GM12878 (cell line): ENCODE results near the gene FSTL1. TPM values are rescaled to one million over a fixed set of nuclear protein-coding genes. Genes with fewer than 3 reads are reported as not detected.

ENCODE experiments used
- ATAC-seq: fragments of 200-7000 bp; cut with Tn5 transposase; 3 replicates; pipeline ENCODE4 v1.9.1; 2020; ENCODE audit warnings: mild to moderate bottlenecking, moderate library complexity
- BruUV-seq: library from RNA; stranded (reverse); fragments of 400-500 nt; replicated peaks from 2 replicates; lab custom pipeline; 2021; lab: Mats Ljungman, UMichigan
- CTCF ChIA-PET: fragments of 300-600 bp; sonication (Branson Sonifier 250); formaldehyde crosslinking; extraction: SDS; loops from one replicate; lab custom pipeline; 2021; ENCODE audit warnings: inconsistent platforms; lab: Yijun Ruan, JAX
- POLR2A ChIA-PET: fragments of 350-600 bp; formaldehyde crosslinking; extraction: SDS; loops from one replicate; lab custom pipeline; 2021; ENCODE audit warnings: inconsistent platforms; lab: Charles Lee
- RAD21 ChIA-PET: fragments of 300-600 bp; sonication (Branson Sonifier 250); formaldehyde crosslinking; loops from one replicate; lab custom pipeline; 2023; ENCODE audit warnings: antibody characterized with exemption; ENCODE audit not compliant: unreplicated experiment; lab: Charles Lee
- SMC1A ChIA-PET: fragments of 300-600 bp; sonication (Branson Sonifier 250); formaldehyde crosslinking; loops from one replicate; lab custom pipeline; 2023; ENCODE audit not compliant: unreplicated experiment, uncharacterized antibody; lab: Charles Lee
- DNase-seq: peaks from one replicate; pipeline ENCODE4 v3.0.0-alpha.2; 2011; ENCODE audit warnings: low read depth, low spot score
- FAIRE-seq: peaks from 3 replicates; lab custom pipeline; 2011; peaks lifted over from hg19 to GRCh38; lab: Jason Lieb, UNC
- H2AFZ ChIP-seq: 2 replicates; pipeline ENCODE4 v1.6.0; 2011; ENCODE audit warnings: low read depth, low read length, control low read depth; ENCODE audit not compliant: control insufficient read depth
- H3K27ac ChIP-seq: 2 replicates; pipeline ENCODE4 v1.5.1; 2011; ENCODE audit warnings: control low read depth; ENCODE audit not compliant: control insufficient read depth, insufficient read depth
- H3K27me3 ChIP-seq, 2 experiments: replicated peaks in 1 of 2; 2 replicates each; pipeline versions ENCODE4 v1.6.0 to v1.6.1; 2011; ENCODE audit warnings: low read length in 1 of 2; ENCODE audit not compliant: control insufficient read depth in 2 of 2, insufficient read depth in 2 of 2
- H3K36me3 ChIP-seq, 2 experiments: 2 replicates each; pipeline ENCODE4 v1.5.1; 2011; ENCODE audit warnings: low read length in 1 of 2; ENCODE audit not compliant: control insufficient read depth in 2 of 2, insufficient read depth in 2 of 2
- H3K4me1 ChIP-seq: 2 replicates; pipeline ENCODE4 v1.6.1; 2011; ENCODE audit warnings: mild to moderate bottlenecking, low read length, moderate library complexity, mixed read lengths; ENCODE audit not compliant: control insufficient read depth, insufficient read depth
- H3K4me2 ChIP-seq: 2 replicates; pipeline ENCODE4 v1.6.0; 2011; ENCODE audit warnings: control low read depth; ENCODE audit not compliant: control insufficient read depth, insufficient read depth
- H3K4me3 ChIP-seq: fragments of 200-600 bp; sonication (generic); 2 replicates; pipeline ENCODE4 v1.5.1; 2016
- H3K79me2 ChIP-seq: 2 replicates; pipeline ENCODE4 v1.6.0; 2011; ENCODE audit warnings: low read length; ENCODE audit not compliant: control insufficient read depth, insufficient read depth
- H3K9ac ChIP-seq: 2 replicates; pipeline ENCODE4 v1.8.0; 2011; ENCODE audit warnings: low read length, control low read depth, mixed read lengths; ENCODE audit not compliant: control insufficient read depth, insufficient read depth
- H3K9me3 ChIP-seq: replicated peaks from 3 replicates; pipeline ENCODE4 v1.5.1; 2011; ENCODE audit warnings: mild to moderate bottlenecking, low read length; ENCODE audit not compliant: control insufficient read depth, insufficient read depth
- H4K20me1 ChIP-seq: 2 replicates; pipeline ENCODE4 v1.6.0; 2011; ENCODE audit not compliant: control insufficient read depth, insufficient read depth
- CBX3 ChIP-seq: fragments of 200-600 bp; sonication (generic); IDR thresholded peaks from 2 replicates; pipeline ENCODE4 v1.6.1; 2016; ENCODE audit warnings: low read depth, borderline replicate concordance
- CEBPB ChIP-seq, 2 experiments: fragments of 150-350 bp in 1 of 2; IDR thresholded peaks; 2 replicates each; pipeline ENCODE4 v1.6.1; 2012 to 2014; ENCODE audit warnings: low read depth in 2 of 2, low read length in 2 of 2, borderline replicate concordance in 1 of 2, inconsistent platforms in 1 of 2
- FOXK2 ChIP-seq: fragments of 450-650 bp; IDR thresholded peaks from 2 replicates; pipeline ENCODE4 v1.6.1; 2017; ENCODE audit warnings: mild to moderate bottlenecking, moderate library complexity
- HDGF ChIP-seq: fragments of 450-650 bp; IDR thresholded peaks from 2 replicates; pipeline ENCODE4 v1.6.1; 2016; ENCODE audit warnings: antibody characterized with exemption
- LARP7 ChIP-seq: fragments of 450-650 bp; IDR thresholded peaks from 2 replicates; pipeline ENCODE4 v1.6.1; 2017; ENCODE audit warnings: mild to moderate bottlenecking
- NFXL1 ChIP-seq: fragments of 450-650 bp; IDR thresholded peaks from 2 replicates; pipeline ENCODE4 v1.6.1; 2017; ENCODE audit warnings: antibody characterized with exemption, mild to moderate bottlenecking, borderline replicate concordance
- RB1 ChIP-seq: fragments of 450-650 bp; formaldehyde crosslinking; IDR thresholded peaks from 2 replicates; pipeline ENCODE4 v1.6.1; 2017; ENCODE audit warnings: mild to moderate bottlenecking, borderline replicate concordance
- SMC3 ChIP-seq: IDR thresholded peaks from 2 replicates; pipeline ENCODE4 v1.6.1; 2011; ENCODE audit warnings: low read length, improper control_type of control experiment, borderline replicate concordance
- TAF1 ChIP-seq: IDR thresholded peaks from 2 replicates; pipeline ENCODE4 v1.6.1; 2011; ENCODE audit warnings: mild to moderate bottlenecking, low read depth, low read length, borderline replicate concordance
- TCF12 ChIP-seq: IDR thresholded peaks from 2 replicates; pipeline ENCODE4 v1.6.1; 2011; ENCODE audit warnings: low read depth, mild to moderate bottlenecking, low read length
- TCF3 ChIP-seq: IDR thresholded peaks from 2 replicates; pipeline ENCODE4 v1.6.1; 2012; ENCODE audit warnings: low read depth, mild to moderate bottlenecking, low read length, borderline replicate concordance; ENCODE audit not compliant: insufficient read depth
- ZZZ3 ChIP-seq: IDR thresholded peaks from 2 replicates; pipeline ENCODE4 v1.6.1; 2011; ENCODE audit warnings: low read depth; ENCODE audit not compliant: control insufficient read depth, insufficient read length
- WGBS: methylation state at CpG from one replicate; pipeline ENCODE4 v1.1.6; 2016; ENCODE audit warnings: low lambda C conversion rate; ENCODE audit not compliant: insufficient replicate concordance, insufficient coverage; ENCODE audit errors: missing lambda C conversion rate; 5-methylcytosine and 5-hydroxymethylcytosine counted together
- in situ Hi-C: fragments of 300-500 bp; cut with MboI; formaldehyde crosslinking; loops from 9 replicates; pipeline ENCODE4 v1.14.3; 2018; ENCODE audit warnings: mixed read lengths
- intact Hi-C: fragments of 100-400 bp; cut with micrococcal nuclease; formaldehyde crosslinking; loops from one replicate; pipeline ENCODE4 v1.14.2; 2022; ENCODE audit not compliant: unreplicated experiment
- polyA plus RNA-seq, 11 experiments: library from polyadenylated mRNA; depleted of rRNA in 4 of 11; unstranded in 6 of 11; stranded (reverse) in 5 of 11; fragments of >200 nt; fragmentation: Nextera tagmentation in 4 of 11; fragmentation: Illumina TruSeq in 1 of 11; extraction: Ambion mirVana in 4 of 11; extraction: Trizol in 1 of 11; gene quantifications; 1 replicate in 1 of 11; 2 replicates in 10 of 11; pipeline versions ENCODE4 v1.2.1 to v1.2.3, GENCODE V29; 2011 to 2016; ENCODE audit warnings: inconsistent platforms in 2 of 11, missing spikeins in 2 of 11, low read depth in 1 of 11
- total RNA-seq, 4 experiments: library from RNA; depleted of rRNA in 3 of 4; stranded (reverse); fragments of >200 nt in 3 of 4; fragmentation: Illumina TruSeq in 1 of 4; extraction: Trizol in 1 of 4; gene quantifications; 2 replicates each; pipeline versions ENCODE4 v1.2.1 to v1.2.3, GENCODE V29; 2013 to 2021
- TF ChIP-seq, protein P1 (sequence below): fragments of 450-650 bp; IDR thresholded peaks from 2 replicates; pipeline ENCODE4 v1.6.1; 2016; ENCODE audit warnings: mild to moderate bottlenecking
- TF ChIP-seq, protein P2 (sequence below): fragments of 450-650 bp; conservative IDR thresholded peaks from 2 replicates; pipeline ENCODE4 v1.6.1; 2017; ENCODE audit warnings: mild to moderate bottlenecking, moderate library complexity

The FSTL1 gene
- total and polyA plus RNA-seq, 10 of the 15 experiments (the other 5 are each of a cell fraction or from before 2014, with no cell fraction given): 0.06 to 1.7 (median 0.32) TPM; not detected in 4

DNA sequence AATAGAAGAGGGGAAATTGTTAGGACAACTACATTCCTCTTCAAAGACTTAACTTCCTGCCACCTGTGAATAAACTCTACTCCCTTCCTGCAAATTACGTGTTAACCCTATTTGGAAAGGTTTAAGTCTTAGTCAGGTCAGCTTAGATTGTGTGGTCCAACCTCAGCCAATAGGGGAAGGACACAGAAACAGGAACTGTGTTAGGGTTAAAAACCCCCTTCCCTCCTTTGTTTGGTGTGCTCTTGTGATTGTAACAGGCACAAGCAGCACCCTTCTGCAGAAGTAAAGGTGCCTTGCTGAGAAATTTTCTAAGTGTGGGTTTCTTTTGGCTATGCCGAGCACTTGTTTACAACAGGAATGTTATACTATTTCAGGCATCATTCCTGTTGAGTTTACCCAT, 45.0 kb upstream of the FSTL1 start:
- 36% methylated on average over 2 of the region's 2 CpGs for WGBS
- intact Hi-C loops: no loop called here
- Histone ChIP-seq H3K4me1 (no peaks in the 10 kb centered on the region), H3K4me2 (no peak overlapping the region), H2AFZ (no peak overlapping the region), H3K36me3 (no peaks in the 10 kb centered on the region), H4K20me1 (no peaks in the 10 kb centered on the region), H3K27ac (no peak overlapping the region), H3K9ac (no peak overlapping the region), H3K4me3 (no peak overlapping the region), H3K9me3 (no peaks in the 10 kb centered on the region; the same call in 1 of the 3 replicates), H3K27me3 (no peaks in the 10 kb centered on the region), H3K79me2 (no peaks in the 10 kb centered on the region)
- no TSS peak for BruUV-seq
- no peak for DNase-seq
- in situ Hi-C loops: no loop called here
- TF ChIP-seq FOXK2: no peak
- no peak for TF ChIP-seq CBX3
- TF ChIP-seq TAF1: no peak
- no peak for TF ChIP-seq TCF12
- TF ChIP-seq RB1: no peak
- POLR2A ChIA-PET: no interaction called here
- ATAC-seq: no peak
- no peak for FAIRE-seq
- CTCF ChIA-PET: no interaction called here
- RAD21 ChIA-PET: no interaction called here
- SMC1A ChIA-PET: no interaction called here

DNA sequence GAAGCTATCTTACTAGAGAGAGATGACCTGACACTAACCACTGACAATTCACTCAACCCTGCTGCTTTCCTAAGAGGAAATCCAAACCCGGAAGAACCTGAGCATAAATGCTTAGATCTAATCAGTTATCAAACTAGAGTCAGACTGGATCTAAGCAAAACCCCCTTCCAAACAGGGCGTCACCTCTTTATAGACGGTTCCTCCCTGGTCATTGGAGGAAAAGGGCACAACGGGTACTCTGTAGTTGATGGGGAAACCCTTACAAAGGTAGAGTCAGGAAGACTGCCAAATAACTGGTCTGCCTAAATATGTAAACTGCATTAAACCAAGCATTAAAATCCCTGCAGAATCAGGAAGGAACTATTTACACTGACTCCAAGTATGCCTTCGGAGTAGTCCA, 41.3 kb upstream of the FSTL1 start:
- FAIRE-seq (no peak), ATAC-seq (no peak), DNase-seq (no peak)
- in situ Hi-C loops: no loop called here
- H3K9me3 ChIP-seq: no peaks in the 10 kb centered on the region; the same call in 1 of the 3 replicates
- H3K36me3 ChIP-seq: no peaks in the 10 kb centered on the region
- no peak overlapping the region for H3K4me3 ChIP-seq
- H2AFZ ChIP-seq: no peak overlapping the region
- intact Hi-C loops: no loop called here
- CTCF ChIA-PET: no interaction called here
- H4K20me1 ChIP-seq: no peaks in the 10 kb centered on the region
- no peaks in the 10 kb centered on the region for H3K27me3 ChIP-seq
- no peak overlapping the region for H3K9ac ChIP-seq
- SMC1A ChIA-PET: no interaction called here
- POLR2A ChIA-PET: no interaction called here
- 18% methylated on average over 5 of the region's 5 CpGs for WGBS
- no TSS peak for BruUV-seq
- TF ChIP-seq, protein P1, sequence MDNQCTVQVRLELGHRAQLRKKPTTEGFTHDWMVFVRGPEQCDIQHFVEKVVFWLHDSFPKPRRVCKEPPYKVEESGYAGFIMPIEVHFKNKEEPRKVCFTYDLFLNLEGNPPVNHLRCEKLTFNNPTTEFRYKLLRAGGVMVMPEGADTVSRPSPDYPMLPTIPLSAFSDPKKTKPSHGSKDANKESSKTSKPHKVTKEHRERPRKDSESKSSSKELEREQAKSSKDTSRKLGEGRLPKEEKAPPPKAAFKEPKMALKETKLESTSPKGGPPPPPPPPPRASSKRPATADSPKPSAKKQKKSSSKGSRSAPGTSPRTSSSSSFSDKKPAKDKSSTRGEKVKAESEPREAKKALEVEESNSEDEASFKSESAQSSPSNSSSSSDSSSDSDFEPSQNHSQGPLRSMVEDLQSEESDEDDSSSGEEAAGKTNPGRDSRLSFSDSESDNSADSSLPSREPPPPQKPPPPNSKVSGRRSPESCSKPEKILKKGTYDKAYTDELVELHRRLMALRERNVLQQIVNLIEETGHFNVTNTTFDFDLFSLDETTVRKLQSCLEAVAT: no peak
- TF ChIP-seq TCF12: no peak
- TF ChIP-seq HDGF: no peak
- TF ChIP-seq ZZZ3: no peak
- TF ChIP-seq, protein P2, sequence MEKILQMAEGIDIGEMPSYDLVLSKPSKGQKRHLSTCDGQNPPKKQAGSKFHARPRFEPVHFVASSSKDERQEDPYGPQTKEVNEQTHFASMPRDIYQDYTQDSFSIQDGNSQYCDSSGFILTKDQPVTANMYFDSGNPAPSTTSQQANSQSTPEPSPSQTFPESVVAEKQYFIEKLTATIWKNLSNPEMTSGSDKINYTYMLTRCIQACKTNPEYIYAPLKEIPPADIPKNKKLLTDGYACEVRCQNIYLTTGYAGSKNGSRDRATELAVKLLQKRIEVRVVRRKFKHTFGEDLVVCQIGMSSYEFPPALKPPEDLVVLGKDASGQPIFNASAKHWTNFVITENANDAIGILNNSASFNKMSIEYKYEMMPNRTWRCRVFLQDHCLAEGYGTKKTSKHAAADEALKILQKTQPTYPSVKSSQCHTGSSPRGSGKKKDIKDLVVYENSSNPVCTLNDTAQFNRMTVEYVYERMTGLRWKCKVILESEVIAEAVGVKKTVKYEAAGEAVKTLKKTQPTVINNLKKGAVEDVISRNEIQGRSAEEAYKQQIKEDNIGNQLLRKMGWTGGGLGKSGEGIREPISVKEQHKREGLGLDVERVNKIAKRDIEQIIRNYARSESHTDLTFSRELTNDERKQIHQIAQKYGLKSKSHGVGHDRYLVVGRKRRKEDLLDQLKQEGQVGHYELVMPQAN: no peak
- TF ChIP-seq FOXK2: no peak
- TF ChIP-seq LARP7: no peak
- TF ChIP-seq TCF3: no peak
- no peak for TF ChIP-seq NFXL1
- TF ChIP-seq CEBPB (IDR thresholded peaks at IDR 0.05; ENCODE audit: borderline replicate concordance in 1 of 2, low read depth in 2 of 2, low read length in 2 of 2): no peak
- TF ChIP-seq SMC3: no peak
- no peaks in the 10 kb centered on the region for H3K79me2 ChIP-seq
- H3K4me1 ChIP-seq: no peaks in the 10 kb centered on the region
- H3K27ac ChIP-seq: no peak overlapping the region
- H3K4me2 ChIP-seq: no peak overlapping the region
- RAD21 ChIA-PET: no interaction called here
